NK-92 (cell line): Measurements from ENCODE around the gene FADD.

Source experiments
- DNase-seq: peaks from one replicate; lab custom pipeline; 2025; ENCODE audit not compliant: unreplicated experiment; lab: John Stamatoyannopoulos, UW

Gene FADD

GRCh38 chr11:70230840-70231710 lies 28.0 kb downstream of the FADD start:
- no peak for DNase-seq

DNA sequence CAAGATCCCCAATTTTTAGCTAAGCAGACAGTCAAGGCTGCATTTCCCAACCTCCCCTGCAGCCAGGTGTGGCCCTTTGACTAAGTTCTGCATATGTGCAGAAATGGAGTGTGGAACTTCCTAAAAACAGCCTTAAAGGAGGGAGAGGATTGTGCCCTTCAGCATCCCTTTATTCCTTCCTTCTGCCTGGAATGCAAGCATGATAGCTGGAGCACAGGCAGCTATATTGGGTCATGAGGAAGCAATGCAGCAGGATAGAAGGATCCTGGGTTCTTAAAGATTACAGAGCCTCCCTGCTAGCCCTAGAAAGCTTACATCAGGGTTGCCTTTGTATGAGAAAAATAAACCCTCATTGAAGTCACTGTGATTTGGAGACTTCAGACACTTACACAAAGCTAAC lies 29.9 kb downstream of the FADD start:
- no peak for DNase-seq

GRCh38 chr11:70233511-70233934 lies 30.4 kb downstream of the FADD start:
- no peak for DNase-seq

DNA sequence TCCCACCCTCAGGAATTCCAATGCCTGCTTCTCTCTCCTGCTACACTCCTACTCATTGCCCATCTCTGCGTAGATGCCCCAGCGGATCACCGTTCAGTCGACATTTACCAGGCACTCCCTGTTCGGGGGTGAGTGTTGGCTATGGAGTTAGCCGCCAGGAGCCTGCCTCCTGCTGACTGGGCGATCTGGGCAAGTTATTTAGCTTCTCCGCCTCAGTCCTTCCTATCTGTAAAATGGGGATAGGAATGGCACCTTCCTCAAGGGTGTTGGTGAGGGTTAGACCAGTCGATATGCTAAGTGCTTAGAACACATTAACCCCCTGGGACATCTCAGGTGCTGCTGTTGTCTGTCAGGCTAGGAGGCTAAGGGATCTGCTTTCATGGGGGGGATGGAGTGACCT lies 30.9 kb downstream of the FADD start:
- DNase-seq, result no peak

DNA sequence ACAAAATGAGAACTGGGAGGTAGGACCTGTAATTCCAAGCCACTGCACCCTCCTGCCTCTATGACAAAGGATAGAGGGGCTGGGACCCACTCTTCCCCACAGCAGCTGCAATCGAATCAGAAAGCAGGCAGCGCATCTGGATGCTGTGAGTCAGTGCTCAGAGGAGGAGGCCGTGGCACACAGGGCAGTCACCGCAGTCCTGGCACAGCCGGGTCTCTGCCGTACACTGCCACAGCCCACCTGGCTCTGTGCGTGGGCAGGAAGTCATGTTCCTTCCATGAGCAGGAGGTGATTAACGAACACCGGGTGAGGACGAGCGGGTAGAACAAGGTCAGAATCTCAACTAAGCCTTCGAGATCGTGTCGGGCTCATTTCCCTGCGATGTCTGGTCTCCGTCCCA lies 37.2 kb downstream of the FADD start:
- DNase-seq, result no peak

DNA sequence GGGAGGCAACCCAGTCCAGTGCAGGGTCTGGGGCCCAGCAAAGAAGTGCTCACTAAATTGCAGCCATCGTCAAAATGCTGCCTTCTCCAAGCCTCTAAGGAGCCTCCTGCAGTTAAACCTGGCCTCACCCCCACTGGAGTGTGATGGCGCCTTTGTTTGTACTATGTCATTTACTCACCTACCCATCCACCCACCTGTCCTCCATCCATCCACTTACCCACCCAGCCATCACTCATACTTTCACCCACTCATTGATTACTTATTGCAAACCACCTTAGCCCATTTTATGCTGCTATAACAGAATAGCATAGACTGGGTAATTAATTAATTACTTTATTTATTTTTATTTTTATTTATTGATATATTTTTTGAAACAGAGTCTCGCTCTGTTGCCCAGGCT lies 38.6 kb downstream of the FADD start:
- no peak for DNase-seq

DNA sequence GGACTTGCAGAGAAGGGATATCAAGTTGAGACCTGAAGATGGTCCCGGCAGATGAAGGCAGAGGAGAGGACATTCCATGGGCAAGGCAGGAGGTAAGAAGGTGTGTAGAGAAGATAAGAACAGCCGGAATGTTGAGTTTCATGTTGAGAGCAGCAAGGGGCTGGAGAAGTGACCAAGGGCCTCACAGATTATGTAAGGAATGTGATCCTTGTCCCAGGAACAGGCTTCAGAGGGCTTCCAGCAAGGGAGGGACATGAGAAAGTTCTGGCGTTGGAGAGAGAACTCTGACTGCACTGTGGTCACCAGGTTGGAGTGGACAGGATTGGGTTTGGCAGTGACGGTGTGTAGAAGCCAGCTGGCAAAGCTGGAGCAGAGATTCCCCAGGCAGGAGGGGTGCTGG lies 39.8 kb downstream of the FADD start:
- DNase-seq, result no peak

DNA sequence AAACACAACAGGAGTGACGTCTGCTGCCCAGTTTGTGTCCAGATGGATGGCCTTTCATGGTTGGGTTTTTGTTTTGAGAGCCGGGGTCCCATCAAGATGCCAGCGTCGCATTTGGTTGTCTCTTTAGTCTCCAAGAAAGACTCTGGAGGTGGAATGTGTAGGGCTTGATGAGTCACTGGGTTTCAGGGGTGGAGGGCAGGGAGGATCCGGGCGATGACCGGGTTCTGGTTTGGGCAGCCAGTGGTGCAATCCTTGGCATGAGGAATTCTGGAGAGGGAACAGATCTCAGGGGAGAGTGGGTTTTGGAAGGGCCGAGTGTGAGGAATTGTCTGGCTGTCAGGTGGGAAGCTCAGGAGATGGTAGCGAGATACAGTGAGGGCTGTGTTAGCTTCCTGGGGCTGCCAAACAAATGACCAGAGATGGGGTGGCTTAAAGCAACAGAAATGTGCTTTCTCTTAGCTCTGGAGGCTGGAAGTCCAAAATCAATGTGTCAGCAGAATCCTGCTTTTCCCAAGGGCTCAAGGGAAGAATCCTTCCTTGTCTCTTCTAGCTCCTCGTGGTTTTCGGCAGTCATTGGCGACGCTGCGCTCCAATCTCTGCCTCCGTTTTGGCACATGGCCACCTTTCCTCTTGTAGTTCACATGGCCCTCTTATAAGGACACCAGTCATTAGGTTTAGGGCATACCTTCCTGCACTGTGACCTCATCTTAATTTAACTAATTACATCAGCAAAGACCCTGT lies 41.0 kb downstream of the FADD start:
- no peak for DNase-seq

- no peak for DNase-seq
Measured at GRCh38 chr11:70244698-70245097, 41.6 kb downstream of the FADD start.

DNA sequence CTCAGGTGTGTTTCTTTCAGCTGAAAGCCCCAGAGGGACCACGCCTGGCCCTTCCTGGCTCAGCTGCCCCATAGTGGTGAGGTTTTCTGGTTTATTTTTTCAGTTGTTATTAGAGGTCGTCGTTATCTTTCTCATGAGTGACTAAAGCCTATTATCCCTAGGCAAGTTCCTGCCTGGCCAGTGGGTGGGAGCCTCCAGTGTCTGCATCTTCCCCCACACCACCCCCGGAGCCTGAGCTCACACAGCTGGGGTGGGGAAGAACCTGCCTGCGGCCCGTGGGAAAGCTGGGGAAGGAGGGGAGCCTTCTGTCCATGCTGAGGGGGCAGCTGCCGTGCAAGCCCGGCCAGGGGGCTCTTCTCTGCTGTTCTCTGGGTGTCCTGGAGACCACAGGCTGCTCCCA lies 43.1 kb downstream of the FADD start:
- DNase-seq, result no peak

- DNase-seq, result no peak
Measured at GRCh38 chr11:70247042-70247709, 44.1 kb downstream of the FADD start.

DNA sequence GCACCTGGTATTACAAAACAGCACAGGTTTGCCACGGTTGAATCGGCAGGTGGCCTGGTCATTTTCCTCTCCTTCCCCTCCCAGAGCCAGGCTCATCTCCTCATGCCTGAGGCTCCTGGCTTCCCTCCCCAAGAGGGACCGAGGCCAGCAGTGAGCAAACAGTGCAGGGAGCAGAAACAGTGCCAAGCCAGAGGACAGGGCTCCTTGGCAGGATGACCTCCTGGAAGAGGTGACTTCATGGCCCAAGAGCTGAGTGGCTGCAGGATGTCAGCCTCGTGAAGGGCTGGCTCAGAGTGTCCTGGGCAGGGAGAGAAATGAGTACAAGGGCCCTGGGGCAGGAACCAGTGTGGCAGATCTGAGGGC lies 44.6 kb downstream of the FADD start:
- no peak for DNase-seq

DNA sequence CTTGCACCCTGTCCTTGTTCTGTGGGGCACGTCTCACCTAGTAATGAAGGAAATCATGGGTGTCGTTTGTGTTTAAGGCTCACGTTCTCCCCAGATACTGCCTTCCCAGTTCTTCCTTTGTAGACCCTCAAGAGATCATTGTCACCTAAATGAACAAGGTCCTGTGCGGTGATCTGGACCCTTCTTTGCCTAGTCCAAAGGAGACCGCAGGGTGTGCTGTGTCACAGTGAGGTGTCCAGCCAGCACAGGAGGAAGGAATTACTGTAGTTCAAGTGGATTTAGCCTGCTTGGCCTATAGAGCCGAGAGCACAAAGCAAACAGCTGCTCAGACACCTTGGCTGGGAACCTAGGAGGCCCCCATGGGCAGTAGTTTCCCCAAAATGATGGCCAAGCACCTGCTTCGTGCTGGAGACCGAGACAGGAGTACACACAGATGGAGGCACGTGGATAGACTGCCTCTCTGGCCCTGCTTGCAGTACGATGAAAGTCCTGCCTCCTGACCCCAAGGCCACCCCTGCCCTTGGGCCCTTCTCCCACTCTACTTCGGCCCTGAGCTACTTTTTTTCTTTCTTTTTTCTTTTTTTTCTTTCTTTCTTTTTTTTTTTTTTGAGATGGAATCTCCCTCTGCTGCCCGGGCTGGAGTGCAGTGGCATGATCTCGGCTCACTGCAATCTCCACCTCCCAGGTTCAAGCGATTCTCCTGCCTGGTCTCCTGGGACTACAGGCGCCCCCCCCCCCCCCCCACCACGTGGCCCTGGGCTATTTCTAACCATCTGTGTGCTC lies 48.0 kb downstream of the FADD start:
- no peak for DNase-seq

DNA sequence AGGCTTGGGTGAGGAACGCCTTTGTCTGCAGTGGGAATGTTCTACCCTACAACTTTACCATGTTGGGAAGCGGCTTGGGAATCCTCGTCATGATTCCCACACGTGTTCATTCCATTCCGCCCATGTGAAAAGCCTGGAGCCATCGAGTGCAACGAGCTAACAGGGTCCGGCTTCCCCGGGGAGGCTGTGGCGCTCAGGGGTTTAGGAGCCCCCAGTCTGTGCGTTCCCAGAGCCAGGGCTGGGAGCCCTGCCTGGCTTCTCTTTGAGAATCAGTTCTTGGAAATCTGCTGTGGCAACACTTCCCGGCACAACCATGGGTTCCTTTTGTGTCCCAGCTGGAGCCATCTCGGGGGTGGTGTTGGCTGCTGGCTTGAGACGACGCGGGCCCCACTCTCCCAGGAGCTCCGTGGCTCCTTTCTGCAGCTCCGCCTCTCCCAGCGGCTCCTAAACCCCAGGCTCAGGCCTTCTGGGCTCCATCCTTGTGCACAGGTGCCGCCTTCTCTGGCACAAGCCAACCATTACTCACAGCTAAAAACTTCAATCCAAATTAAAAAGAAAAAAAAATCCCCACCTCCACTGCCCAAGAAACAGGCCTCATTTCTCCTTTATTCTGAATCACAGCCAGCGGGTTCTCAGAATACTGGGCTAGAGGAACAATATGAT lies 48.7 kb downstream of the FADD start:
- DNase-seq, result no peak

DNA sequence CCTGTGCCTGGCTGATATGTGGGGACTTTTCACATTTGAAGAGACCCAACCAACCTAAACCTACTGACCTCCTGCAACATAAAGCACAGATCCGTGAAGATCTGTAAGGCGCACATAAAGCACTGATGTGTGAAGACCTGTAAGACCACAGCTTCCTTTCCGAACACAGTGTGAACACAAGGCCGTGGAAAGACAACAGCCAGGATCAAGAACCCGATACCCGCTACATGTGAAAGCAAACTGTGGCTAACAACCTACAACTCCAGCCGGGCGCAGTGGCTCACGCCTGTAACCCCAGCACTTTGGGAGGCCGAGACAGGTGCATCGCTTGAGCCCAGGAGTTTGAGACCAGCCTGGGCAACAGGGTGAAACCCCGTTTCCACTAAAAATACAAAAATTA lies 49.7 kb downstream of the FADD start:
- no peak for DNase-seq

DNA sequence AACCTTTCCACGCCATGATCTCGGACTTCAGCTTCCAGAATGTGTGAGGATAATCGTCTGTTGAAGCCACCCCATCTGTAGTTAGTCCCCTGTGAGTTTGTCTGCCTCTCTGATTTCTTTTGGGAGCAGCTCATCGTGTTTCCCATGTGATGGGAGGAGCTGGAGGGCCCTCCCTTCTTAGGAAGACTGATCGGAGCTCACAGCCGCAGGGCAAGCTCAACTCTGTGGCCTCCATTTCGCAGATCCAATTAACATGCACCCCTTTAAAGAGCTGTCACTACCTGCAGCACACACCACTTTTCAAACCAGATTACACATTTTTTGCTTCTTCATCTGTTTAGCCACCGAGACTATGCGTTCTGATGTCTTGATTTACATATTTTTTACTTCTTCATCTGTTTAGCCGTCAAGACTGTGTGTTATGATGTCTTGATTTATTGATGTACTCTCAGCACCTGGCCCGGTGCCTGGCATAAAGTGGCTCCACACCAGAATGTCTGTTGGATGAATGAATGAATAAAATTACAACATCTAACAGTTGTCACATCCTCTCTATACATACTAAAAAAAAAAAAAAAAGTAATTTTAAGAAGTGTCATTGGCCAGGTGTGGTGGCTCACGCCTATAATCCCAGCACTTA lies 52.5 kb downstream of the FADD start:
- DNase-seq, result no peak
